GM19467 (cell line): ENCODE measurements around the gene ESR1.
"Not testable (repeated sequence)": the region's sequence is repeated elsewhere in the genome, so short reads cannot be mapped to it uniquely, and the experiment has no call there.

Source experiments
- ATAC-seq: cut with Tn5 transposase; IDR thresholded peaks from one replicate; pipeline ENCODE4 v1.9.1; 2021; ENCODE audit warnings: mild to moderate bottlenecking, moderate library complexity; ENCODE audit not compliant: unreplicated experiment

ESR1 gene

DNA sequence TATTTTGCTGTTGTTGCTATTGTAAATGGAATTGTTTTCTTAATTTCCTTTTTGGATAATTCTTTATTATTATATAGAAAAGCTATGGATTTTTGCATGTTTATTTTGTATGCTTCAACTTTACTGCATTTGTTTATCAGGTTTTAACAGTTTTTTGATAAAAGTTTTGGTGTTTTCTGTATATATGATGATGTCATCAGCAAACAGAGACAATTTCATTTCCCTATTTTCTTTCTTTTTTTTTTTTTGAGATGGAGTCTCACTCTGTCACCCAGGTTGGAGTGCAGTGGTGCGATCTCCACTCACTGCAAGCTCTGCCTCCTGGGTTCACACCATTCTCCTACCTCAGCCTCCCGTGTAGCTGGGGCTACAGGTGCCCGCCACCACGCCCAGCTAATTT is 156.9 kb downstream of the ESR1 start:
- ATAC-seq, result not testable (repeated sequence)

DNA sequence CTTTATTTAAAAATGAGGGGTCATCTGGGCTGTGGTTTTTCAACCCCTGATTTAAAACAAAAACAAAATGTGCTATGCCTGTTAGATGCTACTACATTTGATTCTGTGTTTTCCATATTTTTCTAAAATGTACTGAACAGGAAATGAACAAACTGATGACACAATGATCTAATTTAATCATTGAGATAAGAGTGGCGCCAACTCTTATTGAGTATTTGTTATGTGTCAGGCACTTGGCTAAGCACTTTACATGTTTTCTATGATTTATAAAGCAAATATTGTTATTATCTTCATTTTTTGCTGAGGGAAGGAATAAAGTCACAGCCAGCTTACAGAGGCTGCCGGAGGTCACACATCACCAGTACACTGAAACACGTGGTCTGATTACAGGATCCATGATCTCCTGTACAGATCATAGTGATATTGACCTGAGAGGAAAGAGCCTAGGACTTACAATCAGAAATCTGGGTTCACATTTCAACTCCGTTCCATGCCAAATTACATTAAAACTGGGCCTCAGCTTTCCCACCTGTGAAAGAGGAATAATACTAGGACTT is 166.7 kb downstream of the ESR1 start:
- no peak for ATAC-seq

DNA sequence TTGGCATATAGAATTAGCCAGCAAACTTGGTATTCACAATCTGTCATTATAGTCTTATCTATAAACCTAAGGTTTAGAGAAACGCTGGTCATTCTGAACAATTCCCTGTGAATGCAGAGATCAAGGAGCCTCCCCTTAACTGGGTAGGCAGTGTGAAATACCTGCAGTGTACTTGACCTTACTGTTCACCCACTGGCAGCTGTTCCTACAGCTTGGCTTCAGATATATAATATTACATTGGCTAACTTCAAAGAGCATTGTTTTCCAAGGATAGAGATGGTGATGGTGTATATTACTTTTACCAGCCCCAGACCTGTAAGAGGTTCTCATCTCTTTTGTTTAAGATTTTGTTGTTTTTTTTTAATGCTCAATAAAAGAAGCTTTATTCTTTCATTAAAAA is 168.3 kb downstream of the ESR1 start:
- no peak for ATAC-seq

DNA sequence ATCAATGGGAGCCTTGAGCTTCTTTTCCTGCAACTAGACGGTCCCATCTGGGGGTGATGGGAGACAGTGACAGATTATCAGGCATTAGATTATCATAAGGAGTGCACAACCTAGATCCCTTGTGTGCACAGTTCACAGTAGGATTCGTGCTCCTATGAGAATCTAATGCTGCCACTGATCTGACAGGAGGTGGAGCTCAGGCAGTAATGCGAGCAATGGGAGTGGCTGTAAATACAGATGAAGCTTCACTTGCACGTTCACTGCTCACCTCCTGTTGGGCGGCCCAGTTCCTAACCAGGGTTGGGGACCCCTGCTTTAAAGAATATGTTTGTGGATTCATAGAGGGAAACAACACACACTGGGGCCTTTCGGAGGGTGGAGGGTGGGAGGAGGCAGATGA is 180.7 kb downstream of the ESR1 start:
- not testable (repeated sequence) for ATAC-seq

DNA sequence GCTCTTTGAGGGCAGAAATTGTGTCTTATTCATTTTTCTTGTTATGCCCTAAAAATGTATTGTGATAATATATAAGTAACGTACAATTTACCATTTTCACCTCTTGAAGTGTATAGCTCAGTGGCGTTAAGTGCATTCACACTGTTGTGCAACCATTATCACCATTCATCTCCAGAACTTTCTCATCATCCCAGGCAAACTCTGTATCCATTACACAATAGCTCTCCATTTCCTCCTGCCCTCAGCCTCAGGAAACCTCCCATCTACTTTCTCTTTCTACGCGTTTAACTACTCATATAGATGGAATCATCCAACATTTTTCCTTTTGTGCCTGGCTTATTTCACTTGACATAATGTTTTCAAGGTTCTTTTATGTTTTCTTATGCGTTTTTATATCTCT is 184.6 kb downstream of the ESR1 start:
- ATAC-seq, result no peak

DNA sequence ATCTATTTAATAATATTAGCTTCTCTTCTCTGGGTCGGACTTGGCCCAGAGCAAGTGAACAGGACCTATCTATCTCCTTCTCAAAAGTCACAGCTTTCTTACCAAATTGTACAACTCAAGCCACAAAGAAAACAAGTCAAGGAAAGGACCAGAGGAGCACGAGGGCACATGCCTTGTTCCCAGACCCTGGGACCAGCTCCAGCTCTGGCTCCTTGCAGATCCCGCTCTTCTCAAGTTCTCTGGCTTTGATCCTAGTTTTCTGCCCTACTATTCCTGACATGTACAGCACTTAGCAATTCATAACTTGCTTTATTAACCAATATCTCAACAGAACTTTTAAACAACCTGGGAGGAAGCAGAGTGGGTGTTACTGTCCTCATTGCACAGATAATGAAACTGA is 185.9 kb downstream of the ESR1 start:
- ATAC-seq, result no peak

DNA sequence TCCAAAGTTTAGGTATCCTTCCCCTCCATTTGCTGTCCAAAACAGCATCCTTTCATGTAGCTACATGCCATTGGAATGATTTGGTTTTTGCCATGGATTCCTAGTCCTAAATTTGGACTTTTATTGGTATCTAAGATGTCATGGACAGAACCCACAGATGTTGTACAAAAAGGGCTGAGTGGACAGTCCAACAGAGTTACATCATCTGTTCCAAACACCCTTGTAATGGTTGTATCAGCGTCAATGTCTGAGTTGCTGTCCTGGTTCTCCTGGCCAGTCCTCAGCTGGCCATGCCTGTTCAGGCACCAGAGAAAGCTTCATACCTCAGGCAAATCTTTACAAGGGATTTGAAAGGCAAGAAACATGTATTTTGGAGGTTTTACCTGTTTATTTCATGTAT is 191.3 kb downstream of the ESR1 start:
- no peak for ATAC-seq

DNA sequence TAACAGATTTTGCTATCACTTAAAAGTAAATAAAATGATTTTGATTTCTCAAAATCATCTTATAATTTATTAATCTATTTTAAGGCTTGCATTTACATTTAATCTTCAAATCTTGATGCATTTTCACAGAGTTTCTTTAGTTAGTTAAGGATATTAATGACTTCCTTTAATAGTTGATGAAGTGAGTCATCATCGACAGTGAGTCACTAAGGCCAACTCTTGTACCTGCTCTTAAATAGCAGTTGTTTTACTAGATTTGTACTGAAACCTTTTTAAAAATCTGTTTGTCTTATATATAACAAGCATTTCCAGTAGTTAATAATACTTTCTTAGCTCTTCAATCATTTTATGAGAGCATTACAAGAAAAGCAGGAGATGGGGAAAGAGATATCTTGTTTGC is 191.7 kb downstream of the ESR1 start:
- no peak for ATAC-seq

DNA sequence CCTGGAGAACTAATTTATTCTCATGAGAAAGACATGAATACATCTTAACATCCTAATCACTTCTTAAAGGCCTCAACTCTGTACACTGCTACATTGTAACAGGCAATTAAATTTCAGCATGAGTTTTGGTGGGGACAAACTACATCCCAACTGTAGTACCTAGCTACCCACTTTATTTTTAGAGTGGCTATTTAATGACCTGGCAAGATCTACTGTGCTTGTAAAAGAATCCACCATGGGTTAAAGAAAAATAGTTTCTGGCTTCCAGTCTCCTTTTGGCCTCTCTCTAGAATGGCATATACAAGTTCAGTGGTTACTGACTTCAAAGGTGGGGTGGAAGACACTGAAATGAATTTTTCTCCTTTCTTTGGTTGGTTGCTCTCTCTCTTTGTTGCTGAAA is 193.9 kb downstream of the ESR1 start:
- ATAC-seq, result no peak

DNA sequence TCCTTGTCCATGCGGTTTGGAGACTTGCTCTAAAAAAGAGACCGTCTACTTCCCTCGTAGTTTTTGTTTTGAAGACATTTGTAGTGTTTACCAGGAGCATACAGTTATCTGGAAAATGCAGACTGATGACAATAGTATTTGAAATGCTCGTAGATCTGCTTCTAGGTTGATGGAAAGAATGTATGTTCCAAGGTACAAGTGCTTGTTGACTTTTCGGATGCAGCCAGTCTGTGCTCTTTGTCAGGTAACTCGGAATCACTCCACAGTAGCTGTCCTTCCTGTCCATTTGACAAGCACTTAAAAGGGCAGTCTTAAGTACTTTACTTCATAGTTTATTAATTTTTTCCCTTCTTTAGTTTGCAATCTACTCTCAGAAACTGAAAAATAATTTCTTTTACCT is 194.8 kb downstream of the ESR1 start:
- ATAC-seq, result no peak

DNA sequence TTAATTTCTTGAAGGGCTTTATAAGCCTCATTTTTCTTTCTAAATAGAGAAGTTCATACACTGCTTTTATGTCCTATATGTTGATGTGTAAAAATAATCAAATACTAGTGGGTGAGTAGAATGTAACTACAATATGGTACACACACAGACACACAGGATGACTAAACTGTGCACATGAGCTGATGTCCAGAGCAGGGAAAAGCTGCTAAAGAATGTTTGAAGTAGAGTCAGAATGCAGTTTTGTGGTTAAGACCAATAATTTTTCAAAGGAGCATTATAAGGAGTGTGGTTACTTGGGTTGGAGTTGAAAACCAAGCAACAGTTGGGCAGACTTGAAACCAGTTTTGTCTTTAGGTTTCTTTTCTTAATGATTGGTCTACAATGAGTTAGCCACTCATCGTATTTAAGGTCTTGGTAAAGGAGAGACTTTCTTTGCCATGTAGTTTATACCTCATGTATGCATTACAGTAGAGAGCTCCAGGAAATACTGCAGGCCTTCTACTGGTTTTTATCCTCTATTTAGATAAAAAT is 196.6 kb downstream of the ESR1 start:
- ATAC-seq, result no peak

DNA sequence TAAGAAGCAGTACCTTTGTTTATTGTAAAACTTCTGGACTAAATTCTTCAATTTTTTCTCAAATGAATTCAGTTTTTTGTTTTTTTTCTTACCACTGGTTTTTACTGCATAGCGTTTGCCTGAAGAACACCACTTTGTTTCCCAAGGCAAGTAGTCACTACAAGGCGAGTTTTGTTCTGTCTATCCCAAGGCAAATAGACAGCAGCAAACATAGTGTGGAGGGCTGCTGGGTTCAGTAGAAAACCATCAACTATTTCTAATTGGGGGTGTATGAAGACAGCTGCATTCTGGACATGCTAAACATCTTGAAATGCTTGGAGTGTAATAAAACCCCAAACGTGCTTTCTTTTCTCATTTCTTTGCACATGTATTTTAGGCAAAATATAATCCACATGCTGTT is 197.4 kb downstream of the ESR1 start:
- no peak for ATAC-seq

DNA sequence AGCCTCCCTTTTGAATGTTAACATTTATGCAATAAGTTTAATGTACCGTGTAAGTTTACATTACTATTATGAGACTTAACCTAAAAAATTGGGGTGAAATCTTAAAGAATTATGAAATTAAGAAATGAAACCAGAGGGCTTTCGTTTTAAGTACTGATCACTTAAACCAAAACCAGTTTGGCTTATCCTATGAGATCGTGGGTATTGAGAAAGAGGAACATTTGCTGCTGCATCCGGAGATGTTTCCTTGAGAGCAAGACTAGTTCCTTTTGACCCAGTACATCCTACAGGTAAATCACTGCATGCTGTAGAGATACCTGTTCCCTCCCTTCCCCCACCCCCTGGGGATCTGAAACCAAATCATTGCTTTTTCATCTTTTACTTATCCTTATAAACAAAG is 201.3 kb downstream of the ESR1 start:
- no peak for ATAC-seq

DNA sequence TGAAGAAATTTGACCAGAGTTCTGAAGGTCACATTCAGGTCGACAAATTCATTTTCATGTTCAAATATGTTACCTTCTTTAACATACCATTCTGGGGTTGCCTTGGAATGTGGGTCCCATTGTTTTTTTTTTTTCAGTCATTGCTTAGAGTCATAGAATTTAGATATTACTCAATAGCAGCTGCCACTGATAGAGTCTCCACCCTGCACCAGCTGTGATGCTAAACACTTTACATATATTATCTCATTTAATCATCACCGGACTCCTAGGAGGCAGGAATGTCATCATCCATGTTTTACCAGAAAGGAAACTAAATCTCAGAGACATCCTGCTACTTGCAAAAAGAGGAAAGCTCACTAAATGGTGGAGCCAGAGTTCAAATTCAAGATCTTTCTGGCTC is 204.7 kb downstream of the ESR1 start:
- no peak for ATAC-seq

DNA sequence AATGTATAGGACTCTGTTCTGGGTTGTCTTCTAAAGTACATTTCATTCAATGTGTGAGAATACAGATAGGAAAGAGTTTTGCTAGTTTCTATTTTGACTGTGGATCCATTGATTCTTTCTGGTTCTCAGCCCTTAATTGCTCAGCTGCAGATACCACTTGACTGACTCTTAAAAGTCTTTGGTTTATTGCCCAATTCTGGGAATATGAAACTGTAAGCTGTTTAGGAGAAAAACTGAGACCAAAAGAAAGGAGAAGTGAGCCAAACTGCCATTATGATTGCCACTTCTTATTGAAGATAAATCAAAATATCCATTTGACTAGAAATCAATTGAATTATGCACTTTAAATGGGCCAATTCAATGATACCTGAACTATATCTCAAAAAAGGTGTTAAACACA is 211.4 kb downstream of the ESR1 start:
- no peak for ATAC-seq

DNA sequence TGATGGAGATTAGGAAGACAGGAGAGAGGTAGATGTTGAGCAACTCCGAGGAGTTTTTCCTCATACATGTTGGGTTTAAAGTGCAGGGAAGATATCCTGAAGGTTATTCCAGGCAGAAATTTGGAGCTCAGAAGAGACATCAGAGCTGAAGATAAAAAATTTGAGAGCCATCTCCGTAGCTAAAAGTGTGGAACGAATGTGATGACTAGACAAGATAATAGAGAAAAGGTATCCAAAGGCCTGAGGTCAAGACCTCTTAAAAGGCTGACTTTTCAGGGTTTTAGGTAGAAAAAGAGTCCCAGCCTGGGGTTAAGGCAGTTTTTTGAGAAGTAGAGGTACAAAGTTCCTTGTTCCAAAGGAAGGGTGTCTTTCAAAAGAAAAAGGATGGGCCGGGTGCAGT is 214.8 kb downstream of the ESR1 start:
- no peak for ATAC-seq

DNA sequence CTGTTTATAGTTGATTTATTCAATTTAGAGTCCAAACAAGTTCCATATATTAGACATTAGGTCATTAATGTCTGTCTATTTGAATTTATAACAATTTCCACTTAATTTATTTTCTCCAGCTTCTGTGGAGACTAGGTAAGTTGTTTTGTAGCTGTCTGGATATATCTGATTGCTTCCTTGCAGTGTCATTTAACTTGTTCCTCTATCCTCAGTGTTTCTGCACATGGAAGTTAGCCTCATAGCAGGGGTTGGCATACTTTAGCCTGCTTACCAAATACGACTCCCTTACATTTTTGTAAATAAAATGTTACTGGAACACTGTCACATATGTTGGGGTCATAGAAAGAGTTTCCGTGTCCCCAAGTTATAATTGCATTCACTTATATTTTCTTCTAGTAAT is 216.1 kb downstream of the ESR1 start:
- no peak for ATAC-seq

DNA sequence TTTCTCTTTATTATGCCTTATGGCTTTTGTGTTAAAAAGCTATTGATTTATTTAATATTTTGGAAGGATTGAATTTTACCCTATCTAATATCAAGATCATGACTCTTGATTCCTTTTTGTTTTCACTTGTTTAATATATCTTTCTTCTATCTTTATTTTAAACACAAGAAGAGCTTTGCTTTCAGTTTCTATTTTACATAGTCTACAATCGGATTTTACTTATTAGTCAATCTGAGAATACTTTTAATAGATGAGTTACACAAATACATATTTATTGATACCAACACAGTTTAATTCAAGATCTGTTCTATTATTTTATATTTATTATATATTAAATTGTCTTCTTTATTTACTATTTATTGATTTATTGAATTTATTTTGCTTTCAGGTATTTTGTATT is 218.8 kb downstream of the ESR1 start:
- no peak for ATAC-seq

DNA sequence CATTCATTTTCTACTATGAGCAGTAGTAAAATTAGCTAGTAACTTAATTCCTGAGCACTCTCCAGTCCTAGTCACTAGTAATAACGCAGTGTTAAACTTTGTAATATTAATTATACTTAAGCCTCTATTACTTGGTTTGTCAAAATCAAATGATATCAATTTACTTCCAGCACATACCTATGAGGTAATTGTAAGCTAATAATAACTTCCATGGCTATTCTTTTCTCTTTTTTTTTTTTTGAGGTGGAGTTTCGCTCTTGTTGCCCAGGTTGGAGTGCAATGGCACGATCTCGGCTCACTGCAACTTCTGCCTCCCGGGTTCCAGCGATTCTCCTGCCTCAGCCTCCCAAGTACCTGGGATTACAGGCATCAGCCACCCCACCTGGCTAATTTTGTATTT is 219.3 kb downstream of the ESR1 start:
- ATAC-seq, result not testable (repeated sequence)

DNA sequence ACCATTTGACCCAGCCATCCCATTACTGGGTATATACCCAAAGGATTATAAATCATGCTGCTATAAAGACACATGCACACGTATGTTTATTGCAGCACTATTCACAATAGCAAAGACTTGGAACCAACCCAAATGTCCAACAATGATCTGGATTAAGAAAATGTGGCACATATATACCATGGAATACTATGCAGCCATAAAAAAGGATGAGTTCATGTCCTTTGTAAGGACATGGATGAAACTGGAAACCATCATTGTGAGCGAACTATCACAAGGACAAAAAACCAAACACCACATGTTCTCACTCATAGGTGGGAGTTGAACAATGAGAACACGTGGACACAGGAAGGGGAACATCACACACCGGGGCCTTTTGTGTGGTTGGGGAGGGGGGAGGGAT is 226.3 kb downstream of the ESR1 start:
- not testable (repeated sequence) for ATAC-seq

DNA sequence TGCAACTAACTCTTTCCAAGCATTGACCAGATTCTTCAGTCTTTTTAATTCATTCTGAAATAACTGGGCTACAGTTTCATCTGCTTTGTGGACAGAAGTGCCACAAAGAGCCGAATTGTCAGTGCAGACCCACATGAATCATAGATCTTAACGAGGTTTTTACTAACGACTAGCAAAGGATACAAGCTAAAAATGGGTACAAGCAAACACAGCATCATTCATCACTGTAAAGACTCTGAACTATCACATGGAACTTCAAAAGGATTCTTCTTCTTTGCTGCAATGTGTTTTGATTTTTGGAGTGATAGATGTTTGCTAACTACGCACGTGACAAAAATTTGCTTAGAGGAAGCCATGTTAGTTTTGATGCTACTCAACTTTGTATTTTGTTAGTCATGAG is 227.1 kb downstream of the ESR1 start:
- ATAC-seq, result no peak

DNA sequence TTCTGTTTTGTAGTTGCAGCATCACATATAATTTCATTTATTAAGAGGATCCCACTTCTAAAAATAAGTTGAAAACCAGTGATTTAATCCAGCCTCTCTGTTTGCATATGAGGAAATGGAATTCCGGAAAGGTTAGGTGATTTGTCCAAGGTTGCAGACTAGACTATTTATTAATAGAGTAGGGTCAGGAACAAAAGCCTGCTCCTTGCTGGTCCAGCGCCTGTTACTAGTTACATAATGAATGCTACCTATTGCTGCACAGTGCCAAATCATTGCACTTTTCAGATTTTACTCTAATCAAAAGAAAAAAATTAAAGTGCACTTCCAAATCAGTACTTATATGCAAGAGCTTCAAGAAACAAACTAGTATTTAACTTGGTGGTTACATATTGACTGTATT is 238.6 kb downstream of the ESR1 start:
- ATAC-seq, result no peak

DNA sequence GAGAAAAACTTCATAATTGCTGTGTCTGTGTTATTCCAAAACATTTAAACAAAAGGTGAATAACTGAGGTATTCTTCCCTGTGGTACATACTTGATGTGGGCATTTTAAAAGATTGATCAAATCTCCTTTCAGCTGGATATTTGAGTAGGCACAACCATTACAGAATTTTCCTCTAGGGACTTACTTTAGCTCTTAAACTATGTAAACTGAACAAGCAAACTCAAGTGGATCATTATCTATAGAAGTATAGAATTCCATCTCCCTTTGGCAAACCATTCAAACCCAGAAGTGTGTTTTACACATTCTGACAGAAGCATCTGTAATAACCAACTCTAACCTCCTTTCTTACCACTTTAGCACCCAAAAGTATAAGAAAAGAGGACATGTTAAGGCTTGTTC is 241.4 kb downstream of the ESR1 start:
- ATAC-seq, result no peak

DNA sequence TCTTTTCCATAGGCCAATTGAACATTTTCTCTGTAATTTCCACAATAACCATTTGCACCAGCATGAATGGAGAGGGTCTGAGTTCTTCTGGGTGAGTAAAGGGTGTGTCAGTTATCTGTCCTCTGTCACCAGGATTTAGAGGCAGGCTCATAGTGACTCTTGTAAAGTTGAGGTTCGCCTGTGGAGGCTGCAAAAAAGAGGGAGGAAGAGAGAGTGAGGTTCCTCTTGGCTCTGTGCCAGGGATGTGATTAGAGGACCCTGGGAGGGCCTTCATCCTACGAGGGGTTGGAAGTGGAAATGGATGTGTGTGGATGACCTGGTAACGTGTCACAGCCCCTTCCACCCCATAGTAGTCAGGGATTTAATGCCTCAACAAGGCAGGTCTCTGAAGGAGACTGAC is 242.0 kb downstream of the ESR1 start:
- no peak for ATAC-seq
